SK-N-SH (cell line): ENCODE results near the gene CHMP2B.

Experiments
- CTCF ChIP-seq: fragments of 200-600 bp; sonication (generic); IDR thresholded peaks from 2 replicates; pipeline ENCODE4 v1.6.1; 2017; ENCODE audit warnings: antibody characterized with exemption, mild to moderate bottlenecking, moderate library complexity
- EP300 ChIP-seq, 2 experiments: IDR thresholded peaks; 2 replicates each; pipeline versions ENCODE4 v1.4.0 to v1.6.1; 2012; ENCODE audit warnings: borderline replicate concordance in 1 of 2, low read depth in 1 of 2, low read length in 1 of 2
- MXI1 ChIP-seq: IDR thresholded peaks from 2 replicates; pipeline ENCODE4 v1.6.1; 2012; ENCODE audit warnings: mild to moderate bottlenecking, low read depth, low read length, improper control_type of control experiment
- NFIC ChIP-seq: IDR thresholded peaks from 2 replicates; pipeline ENCODE4 v1.4.0; 2012; ENCODE audit warnings: borderline replicate concordance
- POLR2AphosphoS5 ChIP-seq: IDR thresholded peaks from 2 replicates; pipeline ENCODE4 v1.6.1; 2012; ENCODE audit warnings: low read depth, low read length
- RAD21 ChIP-seq: IDR thresholded peaks from 2 replicates; pipeline ENCODE4 v1.6.1; 2012; ENCODE audit warnings: mild to moderate bottlenecking, low read length
- REST ChIP-seq: IDR thresholded peaks from 2 replicates; pipeline ENCODE4 v1.6.1; 2012; ENCODE audit warnings: mild to moderate bottlenecking, low read depth, low read length, moderate library complexity
- USF2 ChIP-seq: fragments of 150-350 bp; IDR thresholded peaks from 2 replicates; pipeline ENCODE4 v1.6.1; 2017; ENCODE audit warnings: antibody characterized with exemption, low read length, low read depth, borderline replicate concordance
- YY1 ChIP-seq: IDR thresholded peaks from 2 replicates; pipeline ENCODE4 v1.4.0; 2012; ENCODE audit warnings: low read depth, mild to moderate bottlenecking

- TF ChIP-seq REST (no peak), EP300 (IDR thresholded peaks at IDR 0.05; ENCODE audit: borderline replicate concordance in 1 of 2, low read depth in 1 of 2, low read length in 1 of 2) (no peak), YY1 (no peak), CTCF (no peak), POLR2AphosphoS5 (no peak), MXI1 (no peak), USF2 (no peak), NFIC (no peak), RAD21 (no peak)
These were observed 42.6 kb downstream of the CHMP2B start for GRCh38 chr3:87269723-87270122.
